NCI-H2107 (cell line): Measurements from ENCODE around the gene HCRTR2.
"Not testable (repeated sequence)": the region's sequence is repeated elsewhere in the genome, so short reads cannot be mapped to it uniquely, and the experiment has no call there.

Experiments
- DNase-seq: peaks from one replicate; lab custom pipeline; 2025; lab: John Stamatoyannopoulos, UW

HCRTR2 gene

DNA sequence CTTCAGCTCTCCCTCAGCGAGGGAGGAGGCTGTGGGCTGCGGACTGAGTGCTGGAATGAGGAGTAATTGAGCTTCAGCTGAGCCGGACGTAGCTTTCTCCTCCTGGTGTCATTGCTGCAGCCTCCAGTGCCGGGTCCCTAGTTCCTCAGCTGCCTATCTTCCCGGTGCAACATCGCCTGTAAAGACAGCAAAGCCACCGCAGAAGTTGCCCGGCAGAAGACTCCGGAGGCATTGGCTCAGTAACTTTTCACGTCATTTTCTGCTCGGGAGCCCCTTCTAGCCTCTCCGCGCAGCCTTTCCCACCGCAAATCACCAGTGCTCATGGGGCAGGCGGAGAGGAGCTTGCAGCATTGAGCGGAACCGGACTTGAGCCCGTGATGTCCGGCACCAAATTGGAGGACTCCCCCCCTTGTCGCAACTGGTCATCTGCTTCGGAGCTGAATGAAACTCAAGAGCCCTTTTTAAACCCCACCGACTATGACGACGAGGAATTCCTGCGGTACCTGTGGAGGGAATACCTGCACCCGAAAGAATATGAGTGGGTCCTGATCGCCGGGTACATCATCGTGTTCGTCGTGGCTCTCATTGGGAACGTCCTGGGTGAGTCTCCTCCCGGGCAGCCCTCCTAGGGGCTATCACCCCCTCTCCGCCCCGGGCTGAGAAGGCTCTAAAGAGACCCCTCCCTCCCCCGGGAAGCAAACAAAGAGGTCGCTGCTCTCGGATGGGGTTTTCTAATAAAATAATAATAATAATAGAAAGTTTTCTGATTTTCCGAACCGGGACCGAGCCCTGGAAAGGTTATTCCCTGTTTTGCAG lies at the start of gene HCRTR2:
HCRTR2 (plus strand) TSS at position 305 of the 816 bp plus-strand sequence; CDS start at position 378, 73 bp downstream.
- no peak for DNase-seq

GRCh38 chr6:55130806-55131324 lies 43.5 kb upstream of the HCRTR2 start:
- no peak for DNase-seq

GRCh38 chr6:55131616-55132015 lies 42.7 kb upstream of the HCRTR2 start:
- no peak for DNase-seq

GRCh38 chr6:55136916-55137315 lies 37.4 kb upstream of the HCRTR2 start:
- no peak for DNase-seq

- no peak for DNase-seq
These were observed 36.2 kb upstream of the HCRTR2 start for GRCh38 chr6:55137929-55138693.

- DNase-seq: no peak
These were observed 32.7 kb upstream of the HCRTR2 start for GRCh38 chr6:55141611-55142010.

DNA sequence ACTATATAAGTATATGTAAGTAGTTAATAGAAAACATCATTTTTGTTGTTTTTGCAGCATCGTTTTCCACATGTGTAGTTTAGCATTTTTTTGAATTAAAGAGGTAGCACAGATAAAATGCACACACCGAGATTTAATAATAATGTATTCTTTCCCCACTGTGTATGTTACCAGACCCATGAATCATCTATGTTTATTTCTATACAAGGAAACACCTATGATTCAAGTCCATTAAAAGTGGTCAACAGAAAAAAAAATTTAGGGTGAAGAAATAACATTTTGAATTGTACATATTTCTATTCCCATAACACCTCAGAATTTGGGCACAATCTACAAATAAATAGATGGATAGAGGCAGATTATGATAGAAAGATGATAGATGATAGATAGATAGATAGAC lies 31.7 kb upstream of the HCRTR2 start:
- DNase-seq: no peak

GRCh38 chr6:55153284-55153683 lies 21.0 kb upstream of the HCRTR2 start:
- DNase-seq: no peak

DNA sequence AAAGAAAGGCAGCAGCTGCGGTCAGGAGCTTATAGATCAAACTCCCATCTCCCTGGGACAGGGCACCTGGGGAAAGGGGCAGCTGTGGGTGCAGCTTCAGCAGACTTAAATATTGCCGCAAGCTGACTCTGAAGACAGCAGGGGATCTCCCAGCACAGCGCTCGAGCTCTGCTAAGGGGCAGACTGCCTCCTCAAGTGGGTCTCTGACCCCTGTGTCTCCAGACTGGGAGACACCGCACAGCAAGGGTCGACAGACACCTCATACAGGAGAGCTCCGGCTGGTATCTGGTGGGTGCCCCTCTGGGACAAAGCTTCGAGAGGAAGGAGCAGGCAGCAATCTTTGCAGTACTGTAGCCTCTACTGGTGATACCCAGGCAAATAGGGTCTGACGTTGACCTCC lies 15.5 kb upstream of the HCRTR2 start:
- not testable (repeated sequence) for DNase-seq

- DNase-seq: no peak
These were observed 6.5 kb upstream of the HCRTR2 start for GRCh38 chr6:55167860-55168259.

DNA sequence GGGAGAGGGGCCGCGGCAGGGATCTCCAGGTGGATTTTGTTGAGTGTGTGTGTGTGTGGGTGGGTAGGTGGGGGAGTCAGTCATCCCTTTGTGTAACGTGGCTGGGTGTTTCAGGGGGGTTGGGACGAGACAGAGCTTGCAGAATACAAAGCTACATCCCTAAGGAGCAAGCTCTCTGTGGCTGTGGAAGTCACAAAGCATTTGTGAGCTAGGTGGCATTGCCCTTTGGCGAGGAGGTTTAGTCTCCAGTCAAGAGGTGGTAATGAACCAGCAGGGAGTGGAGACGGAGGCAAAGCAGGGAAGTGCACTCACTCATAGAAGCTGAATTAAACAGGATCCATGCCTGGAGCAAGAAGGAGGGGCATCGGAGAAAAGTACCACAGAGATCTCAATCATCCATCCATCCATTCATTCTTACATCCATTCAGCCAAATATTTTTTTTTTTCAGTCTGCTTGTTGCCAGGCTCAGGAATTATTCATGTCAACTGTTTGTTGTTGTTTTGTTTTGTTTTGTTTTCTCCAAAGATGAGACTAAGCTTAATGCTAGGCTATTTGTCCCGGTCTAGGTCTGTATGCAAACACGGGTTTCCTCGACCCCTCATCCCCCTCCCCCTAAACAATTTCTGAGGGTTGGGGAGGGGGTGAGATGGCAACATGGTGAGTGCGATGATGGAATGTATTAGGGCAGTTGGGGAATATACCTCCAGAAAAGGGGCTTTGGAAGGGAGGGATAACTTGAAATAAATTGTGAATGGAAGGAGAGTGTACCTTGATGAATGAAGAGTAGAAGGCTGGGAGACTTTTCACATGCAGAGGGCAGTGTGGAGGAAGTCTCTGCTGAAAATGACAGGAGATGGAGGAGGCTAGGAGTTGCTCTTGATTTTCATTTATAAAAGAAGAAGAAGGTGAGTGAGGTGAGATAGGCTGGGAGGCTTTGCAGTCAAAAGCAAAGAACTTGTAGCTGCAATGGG lies 1.0 kb downstream of the HCRTR2 start:
- DNase-seq: no peak

GRCh38 chr6:55176958-55177357 lies 2.6 kb downstream of the HCRTR2 start:
- no peak for DNase-seq

DNA sequence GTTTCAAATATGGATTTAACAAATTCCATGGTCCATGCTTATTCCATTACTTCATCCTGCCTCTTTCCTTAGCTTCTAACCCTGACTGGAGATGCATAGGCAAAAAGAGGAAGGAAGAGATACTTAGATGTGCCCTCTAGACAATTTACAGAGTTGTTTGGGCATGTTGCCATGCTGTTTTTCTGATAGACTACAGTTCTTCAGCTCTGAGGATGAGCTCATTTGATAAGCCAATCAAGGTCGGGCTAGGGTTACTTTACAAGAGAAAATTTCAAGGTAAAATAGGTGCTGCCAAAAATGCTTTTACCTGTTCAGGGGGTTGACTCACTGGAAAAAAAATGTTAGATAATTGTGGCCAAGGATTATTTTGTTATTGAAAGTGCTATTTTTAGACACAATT lies 5.9 kb downstream of the HCRTR2 start:
- DNase-seq: no peak

DNA sequence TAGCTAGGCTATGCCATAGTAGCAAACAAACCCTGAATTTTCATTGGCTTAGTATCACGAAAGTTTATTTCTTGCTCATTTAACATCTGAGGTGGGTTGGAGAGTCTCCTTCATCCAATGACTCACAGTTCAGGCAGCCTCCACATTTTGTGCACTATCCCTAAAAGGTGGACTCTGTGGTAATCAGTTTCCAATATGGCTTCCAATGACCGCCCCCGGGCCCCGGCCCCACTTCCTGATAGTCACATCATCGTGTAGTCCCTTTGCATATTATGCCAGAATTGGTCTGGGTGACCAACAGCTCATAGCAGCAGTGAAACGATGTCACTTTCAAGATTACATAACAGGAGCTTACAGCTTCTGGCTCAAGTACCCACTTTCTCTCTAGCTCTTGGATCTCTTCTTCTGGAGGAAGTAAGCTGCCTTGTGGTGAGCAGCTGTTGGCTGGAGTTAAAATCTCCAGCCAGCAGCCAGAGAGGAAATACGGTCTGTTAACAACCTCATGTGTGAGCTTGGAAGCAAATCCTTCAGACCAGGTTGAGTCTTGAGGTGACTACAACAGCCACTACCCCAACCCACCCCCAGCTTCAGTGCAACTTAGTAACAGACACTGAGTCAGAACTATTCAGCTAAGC lies 7.8 kb downstream of the HCRTR2 start:
- no peak for DNase-seq

- DNase-seq: no peak
These were observed 10.6 kb downstream of the HCRTR2 start for GRCh38 chr6:55184782-55185530.

GRCh38 chr6:55198715-55199114 lies 24.4 kb downstream of the HCRTR2 start:
- DNase-seq: no peak

GRCh38 chr6:55199239-55199638 lies 24.9 kb downstream of the HCRTR2 start:
- no peak for DNase-seq

DNA sequence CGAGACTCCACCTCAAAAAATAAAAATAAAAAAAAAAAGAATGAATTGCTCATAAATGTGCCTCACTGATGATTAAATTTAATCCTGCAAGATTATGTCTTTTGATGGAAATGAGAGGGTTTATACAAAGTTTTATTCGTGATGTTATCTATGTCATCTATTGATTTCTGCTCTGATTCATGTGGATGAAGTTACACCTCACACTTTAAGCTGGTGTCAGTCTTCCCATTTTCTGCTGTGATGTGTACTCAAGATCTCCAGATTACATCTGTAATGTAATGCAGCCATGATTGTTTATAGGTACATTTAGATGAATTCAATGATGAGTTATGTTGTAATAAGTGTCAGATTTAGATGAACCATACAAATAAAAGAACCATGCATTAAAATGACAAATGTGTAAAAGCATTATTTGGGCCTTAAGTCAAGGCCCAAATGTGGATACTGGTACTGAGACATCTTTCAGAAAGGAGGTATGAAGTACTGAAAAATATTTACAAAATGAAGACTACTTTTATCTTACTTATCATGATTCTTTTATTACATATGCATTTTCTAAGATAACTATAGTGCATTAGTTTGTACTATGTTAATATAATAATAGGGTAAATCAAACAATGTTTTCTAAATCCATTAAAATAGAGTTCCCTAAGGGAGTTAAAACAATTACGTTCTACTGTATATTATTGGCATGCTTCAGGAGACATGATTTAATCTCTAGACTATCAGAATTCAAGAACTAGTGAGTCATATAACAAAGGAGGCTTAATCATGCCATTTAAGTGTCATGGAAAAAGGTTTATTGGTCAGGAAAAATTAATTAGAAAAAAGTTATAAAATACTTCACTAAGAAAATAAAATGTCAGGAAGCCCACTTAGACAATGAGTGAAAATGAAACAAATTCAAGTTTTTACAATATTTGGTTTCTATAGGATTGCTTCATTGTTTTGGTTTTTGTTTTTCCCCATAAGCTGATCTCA lies 34.5 kb downstream of the HCRTR2 start:
- no peak for DNase-seq

GRCh38 chr6:55210952-55211351 lies 36.6 kb downstream of the HCRTR2 start:
- no peak for DNase-seq
